SH-SY5Y (cell line): Measurements from ENCODE around the gene SAP130.

Experiments
- GATA2 ChIP-seq: IDR thresholded peaks from 2 replicates; pipeline ENCODE4 v1.6.1; 2011; ENCODE audit warnings: mild to moderate bottlenecking, low read depth, low read length
- GATA3 ChIP-seq: IDR thresholded peaks from 2 replicates; pipeline ENCODE4 v1.6.1; 2011; ENCODE audit warnings: low read depth, mild to moderate bottlenecking, low read length, moderate library complexity

SAP130 gene

DNA sequence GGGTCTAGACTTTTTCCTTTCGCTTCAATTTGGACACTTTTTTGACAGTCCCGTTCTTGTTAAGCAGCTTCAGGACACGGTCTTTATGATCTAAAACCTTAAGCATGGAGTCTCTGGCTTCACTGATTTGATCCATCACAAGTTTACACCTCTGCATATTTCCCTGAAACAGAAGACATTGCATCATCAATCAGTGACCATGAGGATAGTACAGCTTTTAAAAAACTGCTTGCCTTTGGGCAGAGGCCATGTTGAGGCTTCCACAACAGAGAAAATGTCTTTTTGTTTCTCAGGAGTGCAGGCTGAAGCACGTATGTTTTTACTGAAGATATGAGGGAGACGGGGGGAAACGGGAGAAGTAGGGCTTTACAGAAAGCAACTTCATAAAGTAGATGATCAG, 85.9 kb downstream of the SAP130 start:
- no peak for TF ChIP-seq GATA2
- no peak for TF ChIP-seq GATA3

DNA sequence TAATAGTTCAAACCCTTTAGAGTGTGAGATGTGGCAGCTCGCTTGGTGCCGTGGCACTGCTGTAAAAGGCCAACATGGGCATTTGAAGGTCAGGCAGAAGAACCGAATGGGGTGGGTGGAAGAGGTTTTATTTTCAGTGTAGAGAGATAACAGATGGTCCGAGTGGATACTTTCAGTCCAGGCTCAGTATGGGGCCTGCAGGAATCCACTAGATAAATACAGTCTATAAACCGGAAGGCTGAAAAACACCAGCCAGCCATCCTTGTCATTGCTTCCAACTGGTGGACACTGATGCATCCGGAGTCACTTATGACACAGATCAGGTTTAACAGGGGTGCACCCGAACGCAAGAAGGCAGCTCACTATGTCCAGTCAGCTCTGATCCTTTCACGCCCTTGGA, 86.4 kb downstream of the SAP130 start:
- no peak for TF ChIP-seq GATA2
- no peak for TF ChIP-seq GATA3

DNA sequence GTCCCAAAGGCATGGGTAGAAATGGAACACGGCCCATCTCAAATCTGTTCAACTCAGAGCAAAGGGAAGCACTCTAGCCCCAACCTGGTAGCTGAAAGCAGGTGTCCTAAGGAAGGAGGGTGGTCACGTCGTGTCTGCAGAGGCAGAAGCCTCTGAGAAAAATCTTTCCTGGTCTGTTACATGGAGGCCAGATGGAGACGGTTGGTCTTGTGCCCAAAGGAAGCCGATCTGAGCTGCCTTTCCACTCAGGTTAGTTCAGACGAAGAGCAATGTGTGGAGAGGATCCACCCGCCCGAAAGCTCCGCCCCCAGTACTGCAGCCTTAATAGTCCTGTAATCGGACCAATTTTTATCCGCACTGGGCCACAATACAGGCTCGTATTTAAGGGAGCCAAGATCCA, 87.2 kb downstream of the SAP130 start:
- TF ChIP-seq GATA3 (no peak), GATA2 (no peak)

DNA sequence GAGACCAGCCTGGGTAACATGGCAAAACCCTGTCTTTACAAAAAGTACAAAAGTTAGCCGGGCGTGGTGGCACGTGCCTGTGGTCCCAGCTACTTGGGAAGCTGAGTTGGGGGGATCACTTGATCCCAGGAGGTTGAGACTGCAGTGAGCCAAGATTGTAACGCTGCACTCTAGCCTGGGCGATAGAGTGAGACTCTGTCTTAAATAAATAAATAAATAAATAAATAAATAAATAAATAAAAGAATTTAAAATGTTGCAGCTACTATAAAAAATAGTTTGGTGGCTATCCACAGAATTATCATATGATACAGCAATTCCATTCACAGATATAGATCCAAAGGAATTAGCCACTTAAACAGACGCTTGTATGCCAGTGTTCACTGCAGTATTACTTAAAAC, 92.5 kb downstream of the SAP130 start:
- TF ChIP-seq GATA2 (no peak), GATA3 (no peak)

DNA sequence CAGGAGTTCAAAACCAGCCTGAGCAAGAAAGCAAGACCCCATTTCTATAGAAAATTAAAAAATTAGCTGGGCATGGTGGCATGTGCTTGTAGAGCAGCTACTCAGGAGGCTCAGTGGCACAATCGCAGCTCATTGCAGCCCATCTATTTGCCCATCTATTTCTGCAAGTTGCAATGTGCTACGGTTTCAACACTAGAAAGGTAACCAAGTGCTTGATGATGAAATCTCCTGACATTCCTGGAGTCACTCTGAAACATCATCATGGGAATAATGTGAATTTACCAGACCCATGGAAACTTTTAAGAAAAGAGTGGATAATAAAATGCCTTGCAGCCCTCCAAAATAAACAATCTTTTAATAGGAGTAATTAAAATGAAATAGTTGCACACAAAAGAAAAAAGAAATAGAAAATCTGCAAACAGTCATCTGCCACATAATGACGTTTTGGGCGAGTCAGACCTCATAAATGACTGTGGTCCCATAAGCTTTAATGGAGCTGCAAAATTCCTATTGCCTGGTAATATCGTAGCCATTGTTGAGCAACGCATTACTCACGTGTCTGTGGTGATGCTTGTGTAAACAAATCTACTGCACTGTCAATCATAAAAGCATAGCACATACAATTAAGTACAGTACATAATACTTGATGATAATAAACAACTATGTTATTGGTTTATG, 95.5 kb downstream of the SAP130 start:
- TF ChIP-seq GATA2 (no peak), GATA3 (no peak)

DNA sequence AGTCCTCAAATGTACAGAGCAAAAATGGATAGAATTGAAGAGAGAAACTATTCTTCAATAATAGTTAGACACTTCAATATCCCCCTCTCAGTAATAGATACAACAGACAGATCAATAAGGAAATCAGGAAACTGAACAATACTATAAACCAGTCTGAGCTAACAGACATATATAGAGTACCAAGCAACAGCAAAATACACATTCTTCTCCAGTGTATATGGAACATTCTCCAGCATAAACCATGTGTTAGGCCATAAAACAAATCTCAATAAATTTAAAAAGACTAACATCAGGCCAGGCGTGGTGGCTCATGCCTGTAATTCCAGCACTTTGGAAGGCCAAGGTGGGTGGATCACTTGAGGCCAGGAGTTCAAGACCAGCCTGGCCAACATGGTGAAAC, 98.4 kb downstream of the SAP130 start:
- no peak for TF ChIP-seq GATA2
- no peak for TF ChIP-seq GATA3

DNA sequence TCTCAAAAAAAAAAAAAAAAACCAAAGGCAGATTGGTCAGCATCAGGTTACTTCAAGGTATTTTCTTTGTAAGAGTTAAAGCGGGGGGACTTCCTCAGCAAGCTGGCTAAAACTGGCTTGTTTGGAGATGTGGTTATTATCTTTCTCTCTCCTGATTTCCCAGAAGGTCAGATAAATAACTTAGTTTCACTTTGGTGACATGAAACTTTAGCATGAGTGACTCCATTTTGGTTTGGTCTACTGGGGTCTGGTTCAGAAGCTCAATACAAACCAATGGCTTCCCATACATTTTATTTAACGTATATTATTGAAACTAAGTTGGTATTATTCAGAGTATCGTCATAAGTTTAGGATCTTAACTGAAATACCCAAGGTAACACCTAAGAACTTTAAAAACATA, 100.5 kb downstream of the SAP130 start:
- TF ChIP-seq GATA3 (no peak), GATA2 (no peak)

DNA sequence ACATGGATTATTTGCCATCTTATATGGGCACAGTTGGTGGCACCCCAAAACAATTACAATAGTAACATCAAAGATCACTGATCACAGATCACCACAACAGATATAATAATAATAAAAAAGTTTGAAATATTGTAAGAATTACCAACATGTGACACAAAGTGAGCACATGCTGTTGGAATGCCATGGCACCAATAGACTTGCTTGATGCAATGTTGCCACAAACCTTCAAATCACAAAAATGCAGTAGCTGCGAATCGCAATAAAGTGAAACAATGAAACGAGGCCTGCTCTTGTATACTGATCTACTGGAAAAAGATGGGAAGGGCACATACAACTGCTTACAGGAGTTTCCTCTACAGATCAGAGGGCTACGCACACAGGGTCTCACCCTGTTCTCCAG, 109.9 kb downstream of the SAP130 start:
- TF ChIP-seq GATA3 (no peak), GATA2 (no peak)

DNA sequence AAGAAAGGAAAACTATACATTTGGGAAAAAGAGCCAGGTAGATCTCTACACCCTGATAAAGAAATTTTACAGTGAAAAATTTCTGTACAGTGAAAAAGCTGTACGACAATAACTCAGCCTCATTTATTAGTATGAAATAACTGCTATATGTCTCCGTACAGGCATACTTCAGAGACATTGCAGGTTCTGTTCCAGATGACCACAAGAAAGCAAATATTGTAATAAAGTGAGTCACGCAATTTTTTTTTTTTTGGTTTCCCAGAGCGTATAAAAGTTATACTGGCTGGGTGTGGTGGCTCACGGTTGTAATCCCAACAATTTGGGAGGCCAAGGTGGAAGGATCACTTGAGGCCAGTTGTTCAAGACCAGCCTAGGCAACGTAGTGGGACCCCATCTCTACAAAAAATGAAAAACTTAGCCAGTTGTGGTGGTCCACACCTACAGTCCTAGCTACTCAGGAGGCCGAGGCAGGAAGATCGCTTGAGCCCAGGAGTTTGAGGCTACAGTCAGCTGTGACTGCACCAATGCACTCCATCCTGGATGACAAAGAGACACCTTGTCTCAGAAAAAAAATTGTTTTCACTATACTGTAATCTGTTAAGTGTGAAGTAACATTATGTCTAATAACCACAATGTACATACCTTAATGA, 113.9 kb downstream of the SAP130 start:
- TF ChIP-seq GATA2 (no peak), GATA3 (no peak)

DNA sequence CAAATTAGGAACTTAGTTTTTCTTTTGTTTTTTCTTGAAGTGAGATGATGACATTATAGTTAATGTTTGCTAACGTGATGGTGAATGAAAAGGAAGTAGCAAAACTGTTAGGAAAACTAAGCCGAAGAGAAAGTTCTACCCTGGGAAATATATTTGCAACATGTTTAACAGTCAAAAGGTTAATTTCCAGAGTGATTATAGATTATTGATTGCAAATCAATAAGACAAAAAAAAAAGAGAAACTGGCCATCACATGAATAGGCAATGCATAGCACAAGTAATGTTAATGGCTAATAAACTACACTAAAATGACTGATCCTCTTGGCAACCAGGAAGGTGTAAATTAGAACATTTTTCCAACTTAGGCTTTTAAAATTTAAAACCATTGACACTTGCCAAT, 116.1 kb downstream of the SAP130 start:
- TF ChIP-seq GATA2 (no peak), GATA3 (no peak)

DNA sequence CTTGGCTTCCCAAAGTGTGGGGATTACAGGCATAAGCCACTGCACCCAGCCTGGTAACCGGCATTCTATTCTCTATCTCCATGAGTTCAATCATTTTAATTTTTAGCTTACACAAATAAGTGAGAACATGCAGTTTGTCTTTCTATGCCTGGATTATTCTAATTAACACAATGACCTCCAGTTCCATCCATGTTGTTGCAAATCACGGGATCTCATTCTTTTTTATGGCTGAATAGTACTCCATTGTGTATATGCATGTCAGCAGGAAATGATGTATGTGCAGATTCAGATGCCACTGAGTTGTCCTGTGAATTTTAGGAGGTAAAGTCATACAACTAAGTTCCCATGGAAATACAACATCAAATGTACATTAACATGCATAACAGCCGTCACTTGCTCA, 117.4 kb downstream of the SAP130 start:
- TF ChIP-seq GATA3 (no peak), GATA2 (no peak)

DNA sequence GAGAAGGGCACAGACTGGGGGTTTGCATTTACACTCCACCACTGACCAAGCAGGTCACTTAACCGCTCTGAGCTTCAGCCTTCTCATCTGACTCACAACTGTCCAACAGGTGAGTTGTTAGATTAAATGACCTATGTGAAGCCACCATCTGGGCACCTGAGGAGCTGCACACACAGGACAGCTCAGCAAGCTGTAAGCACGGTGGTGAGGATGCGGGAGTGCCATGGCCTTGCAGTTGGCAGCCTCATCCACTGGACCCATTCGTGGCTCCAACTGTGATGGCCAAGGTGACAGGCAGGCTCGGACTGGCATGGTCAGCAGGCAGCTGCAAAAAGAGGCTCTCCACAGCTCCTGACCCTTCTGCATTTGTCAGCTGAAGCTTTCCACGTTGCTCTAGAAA, 118.8 kb downstream of the SAP130 start:
- no peak for TF ChIP-seq GATA3
- no peak for TF ChIP-seq GATA2

DNA sequence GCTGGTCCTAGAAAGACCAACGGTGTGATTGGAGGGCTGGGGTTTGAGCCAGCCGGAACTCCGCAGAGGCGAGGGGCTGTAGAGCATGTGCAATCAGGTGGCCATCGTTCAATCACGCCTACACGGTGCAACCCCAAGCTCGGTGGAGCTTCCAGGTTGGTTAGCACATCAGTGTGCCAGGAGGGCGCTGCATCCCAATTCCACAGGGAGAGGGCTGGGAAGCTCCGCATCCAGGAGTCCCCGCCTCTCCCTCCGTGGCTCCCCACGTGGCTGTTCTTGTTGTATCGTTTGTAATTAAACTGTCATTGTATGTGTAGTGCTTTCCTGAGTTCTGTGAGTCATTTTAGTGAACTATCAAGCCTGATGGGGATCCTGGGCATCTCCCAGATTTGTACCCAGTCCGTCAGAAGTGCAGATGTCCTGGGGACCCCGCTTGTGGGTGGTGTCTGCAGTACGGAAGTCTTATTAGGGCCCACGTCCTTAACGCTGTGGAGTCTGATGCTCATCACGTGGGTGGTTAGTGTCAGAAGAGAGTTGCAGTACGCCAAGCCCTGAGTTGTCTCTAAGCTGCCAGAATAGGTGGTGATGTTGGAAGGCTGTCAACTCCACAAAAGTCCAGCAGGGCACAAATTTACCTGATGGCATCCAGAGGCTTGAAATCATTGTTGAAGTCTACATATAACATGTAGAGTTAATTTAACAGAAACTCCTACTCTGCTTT, 121.5 kb downstream of the SAP130 start:
- TF ChIP-seq GATA3, result no peak
- no peak for TF ChIP-seq GATA2

DNA sequence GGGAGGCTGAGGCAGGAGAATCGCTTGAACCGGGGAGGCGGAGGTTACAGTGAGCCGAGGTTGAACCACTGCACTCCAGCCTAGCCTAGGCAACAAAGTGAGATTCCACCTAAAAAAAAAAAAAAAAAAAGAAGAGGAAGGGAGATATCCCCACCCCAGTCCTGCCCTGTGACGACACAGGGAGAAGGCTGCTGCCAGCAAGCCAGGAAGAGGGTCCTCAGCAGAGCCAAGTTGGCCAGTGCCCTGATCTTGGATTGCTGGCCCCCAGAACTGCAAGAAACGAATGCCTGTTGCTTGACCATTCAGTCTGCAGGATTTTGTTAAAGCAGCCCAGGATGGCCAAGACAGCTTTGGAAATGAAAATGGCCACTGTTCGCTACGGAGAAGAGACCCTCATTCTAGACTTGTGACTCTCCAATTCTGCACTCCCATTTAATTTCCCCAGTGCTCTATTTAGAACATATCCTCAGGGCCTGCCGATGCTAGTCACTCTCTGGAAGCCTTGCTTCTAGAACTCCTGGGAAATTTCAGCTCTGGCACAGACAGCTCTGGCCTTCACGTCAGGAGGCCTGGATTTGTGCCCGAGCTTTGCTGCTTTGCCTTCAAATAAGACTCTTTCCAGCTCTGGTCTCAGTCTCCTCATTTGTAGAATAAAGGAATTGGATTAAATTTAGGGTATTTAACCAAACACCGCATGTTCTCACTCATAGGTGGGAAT, 126.4 kb downstream of the SAP130 start:
- TF ChIP-seq GATA3, result no peak
- TF ChIP-seq GATA2, result no peak

DNA sequence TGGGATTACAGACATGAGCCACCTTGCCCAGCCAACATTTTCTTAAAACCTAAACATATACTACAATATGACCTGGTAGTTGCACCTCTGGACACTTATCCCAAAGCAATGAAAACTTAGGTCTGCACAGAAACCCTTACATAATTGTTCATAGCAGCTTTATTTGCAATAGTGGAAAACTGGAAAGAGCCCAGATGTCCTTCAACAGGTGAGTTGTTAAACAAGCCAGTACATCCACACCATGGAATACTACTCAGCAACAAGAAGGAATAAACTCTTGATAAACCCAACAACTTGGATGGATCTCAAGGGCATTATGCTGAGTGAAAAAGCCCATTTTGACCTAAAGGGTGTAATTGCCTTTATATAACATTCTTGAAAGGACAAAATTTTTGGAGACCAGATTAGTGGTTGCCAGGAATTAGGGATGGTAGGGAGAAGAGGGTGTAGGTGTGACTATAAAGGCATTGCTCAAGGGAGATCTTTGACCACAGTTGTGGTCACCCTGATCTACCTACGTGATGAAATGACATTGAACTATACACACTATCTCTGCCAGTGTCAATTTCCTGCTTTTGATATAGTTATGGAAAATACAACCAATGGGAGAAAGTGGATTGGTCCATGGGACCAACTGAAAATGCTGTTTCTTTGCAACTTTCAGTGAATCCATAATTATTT, 130.2 kb downstream of the SAP130 start:
- TF ChIP-seq GATA3, result no peak
- TF ChIP-seq GATA2, result no peak
